ENCODE data around the gene GRID1. TPM values are rescaled to one million over a fixed set of nuclear protein-coding genes. Genes with fewer than 3 reads are reported as not detected.

The GRID1 gene
- total RNA-seq, 1 donor from 2014 or later = under 0.01 TPM

- Histone ChIP-seq H3K4me3 (ENCODE audit: low read depth, low read length) (no peak overlapping the region), H3K27me3 (ENCODE audit: control insufficient read depth, insufficient read depth, low read length) (no peaks in the 10 kb centered on the region), H3K36me3 (ENCODE audit: control insufficient read depth, insufficient read depth, low read length) (no peaks in the 10 kb centered on the region)
- TF ChIP-seq CTCF (IDR thresholded peaks at IDR 0.05; ENCODE audit: insufficient read depth, low read length, severe bottlenecking) = no peak
- DNase-seq (ENCODE audit: low read depth) (no peak), FAIRE-seq (no peak)
Measured at GRCh38 chr10:86200269-86200668, 166.3 kb downstream of the GRID1 start.

GRCh38 chr10:86199041-86199440 is 167.6 kb downstream of the GRID1 start:
- H3K36me3 ChIP-seq (ENCODE audit: control insufficient read depth, insufficient read depth, low read length) = no peaks in the 10 kb centered on the region
- H3K4me3 ChIP-seq (ENCODE audit: low read depth, low read length) = no peak overlapping the region
- FAIRE-seq = no peak
- H3K27me3 ChIP-seq (ENCODE audit: control insufficient read depth, insufficient read depth, low read length) = no peaks in the 10 kb centered on the region
- DNase-seq (ENCODE audit: low read depth) = no peak
- TF ChIP-seq CTCF (IDR thresholded peaks at IDR 0.05; ENCODE audit: insufficient read depth, low read length, severe bottlenecking) = no peak

GRCh38 chr10:86198271-86198670 is 168.3 kb downstream of the GRID1 start:
- TF ChIP-seq CTCF (IDR thresholded peaks at IDR 0.05; ENCODE audit: insufficient read depth, low read length, severe bottlenecking) = no peak
- Histone ChIP-seq H3K27me3 (ENCODE audit: control insufficient read depth, insufficient read depth, low read length) (no peaks in the 10 kb centered on the region), H3K4me3 (ENCODE audit: low read depth, low read length) (no peak overlapping the region), H3K36me3 (ENCODE audit: control insufficient read depth, insufficient read depth, low read length) (no peaks in the 10 kb centered on the region)
- FAIRE-seq = no peak
- DNase-seq (ENCODE audit: low read depth) = no peak

- H3K4me3 ChIP-seq (ENCODE audit: low read depth, low read length) = no peak overlapping the region
- H3K36me3 ChIP-seq (ENCODE audit: control insufficient read depth, insufficient read depth, low read length) = no peaks in the 10 kb centered on the region
- TF ChIP-seq CTCF (IDR thresholded peaks at IDR 0.05; ENCODE audit: insufficient read depth, low read length, severe bottlenecking) = no peak
- no peaks in the 10 kb centered on the region for H3K27me3 ChIP-seq (ENCODE audit: control insufficient read depth, insufficient read depth, low read length)
- DNase-seq (ENCODE audit: low read depth) (no peak), FAIRE-seq (peak; percentile 62)
Measured at GRCh38 chr10:86197166-86197790, 169.3 kb downstream of the GRID1 start.

GRCh38 chr10:86195521-86196157 is 171.0 kb downstream of the GRID1 start:
- Histone ChIP-seq H3K27me3 (ENCODE audit: control insufficient read depth, insufficient read depth, low read length) (no peaks in the 10 kb centered on the region), H3K36me3 (ENCODE audit: control insufficient read depth, insufficient read depth, low read length) (no peaks in the 10 kb centered on the region), H3K4me3 (ENCODE audit: low read depth, low read length) (no peak overlapping the region)
- no peak for DNase-seq (ENCODE audit: low read depth)
- FAIRE-seq = peak; percentile 86
- TF ChIP-seq CTCF (IDR thresholded peaks at IDR 0.05; ENCODE audit: insufficient read depth, low read length, severe bottlenecking) = no peak

All from bronchial epithelial cell (primary cell).